Hepatocyte (in vitro differentiated cells): ENCODE results near the gene ZPLD1.

Experiments
- EZH2 ChIP-seq: fragments of 200-600 bp; sonication (generic); IDR thresholded peaks from 2 replicates; pipeline ENCODE4 v1.6.1; 2016; ENCODE audit warnings: antibody characterized with exemption, mild to moderate bottlenecking, borderline replicate concordance
- TF ChIP-seq, protein P1 (sequence below): fragments of 200-600 bp; sonication (generic); IDR thresholded peaks from 2 replicates; pipeline ENCODE4 v1.5.1; 2016; ENCODE audit warnings: antibody characterized with exemption, mild to moderate bottlenecking; ENCODE audit not compliant: poor library complexity

DNA sequence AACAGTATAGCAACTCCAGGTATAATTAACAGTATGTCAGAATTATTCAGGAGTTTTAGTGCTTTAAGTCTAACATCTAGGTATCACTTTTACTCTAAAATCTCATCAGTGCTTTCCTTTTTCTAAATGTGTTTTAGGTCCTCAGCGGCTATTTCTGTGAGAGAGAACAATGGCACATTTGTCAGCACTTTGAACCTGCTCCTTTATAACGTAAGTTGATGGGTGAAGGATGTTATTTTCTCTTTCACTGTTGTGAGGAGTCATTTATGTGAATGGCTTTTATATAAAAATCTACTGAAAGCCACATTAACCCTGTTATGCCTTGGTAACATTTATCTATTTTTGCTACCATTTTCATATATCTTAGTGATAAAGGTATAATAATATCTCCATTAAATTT, 22.8 kb downstream of the ZPLD1 start:
- TF ChIP-seq, protein P1, sequence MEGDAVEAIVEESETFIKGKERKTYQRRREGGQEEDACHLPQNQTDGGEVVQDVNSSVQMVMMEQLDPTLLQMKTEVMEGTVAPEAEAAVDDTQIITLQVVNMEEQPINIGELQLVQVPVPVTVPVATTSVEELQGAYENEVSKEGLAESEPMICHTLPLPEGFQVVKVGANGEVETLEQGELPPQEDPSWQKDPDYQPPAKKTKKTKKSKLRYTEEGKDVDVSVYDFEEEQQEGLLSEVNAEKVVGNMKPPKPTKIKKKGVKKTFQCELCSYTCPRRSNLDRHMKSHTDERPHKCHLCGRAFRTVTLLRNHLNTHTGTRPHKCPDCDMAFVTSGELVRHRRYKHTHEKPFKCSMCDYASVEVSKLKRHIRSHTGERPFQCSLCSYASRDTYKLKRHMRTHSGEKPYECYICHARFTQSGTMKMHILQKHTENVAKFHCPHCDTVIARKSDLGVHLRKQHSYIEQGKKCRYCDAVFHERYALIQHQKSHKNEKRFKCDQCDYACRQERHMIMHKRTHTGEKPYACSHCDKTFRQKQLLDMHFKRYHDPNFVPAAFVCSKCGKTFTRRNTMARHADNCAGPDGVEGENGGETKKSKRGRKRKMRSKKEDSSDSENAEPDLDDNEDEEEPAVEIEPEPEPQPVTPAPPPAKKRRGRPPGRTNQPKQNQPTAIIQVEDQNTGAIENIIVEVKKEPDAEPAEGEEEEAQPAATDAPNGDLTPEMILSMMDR, result no peak
- TF ChIP-seq EZH2, result no peak
